A673 (cell line): Measurements from ENCODE around the gene PIEZO1.

ENCODE experiments used
- CTCF ChIP-seq: fragments of 300-800, 200-600 bp; sonication (generic); conservative IDR thresholded peaks from 2 replicates; pipeline ENCODE4 v1.5.1; 2017; ENCODE audit warnings: low read depth, mild to moderate bottlenecking, antibody characterized with exemption, low read length, moderate library complexity, mixed read lengths
- EZH2 ChIP-seq: fragments of 200-600 bp; sonication (generic); IDR thresholded peaks from 2 replicates; pipeline ENCODE4 v1.6.1; 2017; ENCODE audit warnings: borderline replicate concordance, low read depth, mild to moderate bottlenecking, mixed read lengths, antibody characterized with exemption, low read length; ENCODE audit not compliant: poor library complexity, severe bottlenecking

GRCh38 chr16:88777471-88778270 is 7.3 kb downstream of the PIEZO1 start:
- TF ChIP-seq CTCF (no peak), EZH2 (no peak)
